ENCODE measurements around the gene LIMK1. TPM values are rescaled to one million over a fixed set of nuclear protein-coding genes. Genes with fewer than 3 reads are reported as not detected.

LIMK1 gene
- total and polyA plus RNA-seq, 2 experiments from 2014 or later: 16.2 to 24.6 TPM

- TF ChIP-seq EZH2 (IDR thresholded peaks at IDR 0.05; ENCODE audit: borderline replicate concordance): no peak
- TF ChIP-seq CTCF (IDR thresholded peaks at IDR 0.05; ENCODE audit: poor library complexity): no peak
- no peak for TF ChIP-seq EZH2phosphoT487 (IDR thresholded peaks at IDR 0.05; ENCODE audit: low read depth, severe bottlenecking, unreplicated experiment)
- Histone ChIP-seq H3K79me2 (peaks cover 15% of the 10 kb centered on the region), H2AFZ (no peak overlapping the region), H3K4me2 (peak overlapping the region; percentile 78), H3K36me3 (replicated peaks; ENCODE audit: insufficient read depth, low read depth) (no peaks in the 10 kb centered on the region), H3K9me2 (replicated peaks; ENCODE audit: insufficient read depth) (no peaks in the 10 kb centered on the region), H4K20me1 (ENCODE audit: insufficient read depth, poor library complexity, severe bottlenecking) (no peaks in the 10 kb centered on the region), H3K4me3 (no peak overlapping the region), H3K4me1 (ENCODE audit: insufficient read depth) (peaks cover 17% of the 10 kb centered on the region), H3K27me3 (no peaks in the 10 kb centered on the region), H3K27ac (peak overlapping the region; percentile 86), H3K9me3 (ENCODE audit: low read depth) (no peaks in the 10 kb centered on the region)
- WGBS (ENCODE audit: low lambda C conversion rate, missing lambda C conversion rate): 95% methylated on average over 9 of the region's 9 CpGs
- no peak for DNase-seq (ENCODE audit: low spot score)
These were observed 861 bp upstream of the LIMK1 start for GRCh38 chr7:74082770-74083116.

GRCh38 chr7:74083928-74084721 is 521 bp downstream of the LIMK1 start:
- WGBS (ENCODE audit: low lambda C conversion rate, missing lambda C conversion rate): 2% methylated on average over 26 of the region's 61 CpGs
- H4K20me1 ChIP-seq (ENCODE audit: insufficient read depth, poor library complexity, severe bottlenecking): no peaks in the 10 kb centered on the region
- peaks cover 14% of the 10 kb centered on the region for H3K4me1 ChIP-seq (ENCODE audit: insufficient read depth)
- peak; percentile 67 for DNase-seq (ENCODE audit: low spot score)
- H3K79me2 ChIP-seq: peaks cover 15% of the 10 kb centered on the region
- H3K27me3 ChIP-seq: no peaks in the 10 kb centered on the region
- H2AFZ ChIP-seq: peak overlapping the region; percentile 86
- TF ChIP-seq EZH2phosphoT487 (IDR thresholded peaks at IDR 0.05; ENCODE audit: low read depth, severe bottlenecking, unreplicated experiment): no peak
- TF ChIP-seq CTCF (IDR thresholded peaks at IDR 0.05; ENCODE audit: poor library complexity): no peak
- no peak for TF ChIP-seq EZH2 (IDR thresholded peaks at IDR 0.05; ENCODE audit: borderline replicate concordance)
- no peaks in the 10 kb centered on the region for H3K36me3 ChIP-seq (replicated peaks; ENCODE audit: insufficient read depth, low read depth)
- H3K4me2 ChIP-seq: peak overlapping the region; percentile 100
- no peaks in the 10 kb centered on the region for H3K9me2 ChIP-seq (replicated peaks; ENCODE audit: insufficient read depth)
- peak overlapping the region; percentile 92 for H3K27ac ChIP-seq
- no peaks in the 10 kb centered on the region for H3K9me3 ChIP-seq (ENCODE audit: low read depth)
- peak overlapping the region; percentile 79 for H3K4me3 ChIP-seq

- WGBS (ENCODE audit: low lambda C conversion rate, missing lambda C conversion rate): 71% methylated on average over 6 of the region's 6 CpGs
- peaks cover 14% of the 10 kb centered on the region for H3K4me1 ChIP-seq (ENCODE audit: insufficient read depth)
- TF ChIP-seq CTCF (IDR thresholded peaks at IDR 0.05; ENCODE audit: poor library complexity): no peak
- no peak for TF ChIP-seq EZH2 (IDR thresholded peaks at IDR 0.05; ENCODE audit: borderline replicate concordance)
- TF ChIP-seq EZH2phosphoT487 (IDR thresholded peaks at IDR 0.05; ENCODE audit: low read depth, severe bottlenecking, unreplicated experiment): no peak
- no peaks in the 10 kb centered on the region for H4K20me1 ChIP-seq (ENCODE audit: insufficient read depth, poor library complexity, severe bottlenecking)
- no peaks in the 10 kb centered on the region for H3K9me2 ChIP-seq (replicated peaks; ENCODE audit: insufficient read depth)
- H3K27ac ChIP-seq: peak overlapping the region; percentile 92
- no peaks in the 10 kb centered on the region for H3K36me3 ChIP-seq (replicated peaks; ENCODE audit: insufficient read depth, low read depth)
- H3K79me2 ChIP-seq: peaks cover 15% of the 10 kb centered on the region
- no peaks in the 10 kb centered on the region for H3K27me3 ChIP-seq
- peak overlapping the region; percentile 100 for H3K4me2 ChIP-seq
- H3K4me3 ChIP-seq: peak overlapping the region; percentile 79
- no peak overlapping the region for H2AFZ ChIP-seq
- DNase-seq (ENCODE audit: low spot score): no peak
- no peaks in the 10 kb centered on the region for H3K9me3 ChIP-seq (ENCODE audit: low read depth)
These were observed 1.3 kb downstream of the LIMK1 start for GRCh38 chr7:74084722-74085578.
